HG03469 (cell line): ENCODE measurements around the gene DMAC2L.
"Not testable (repeated sequence)": the region's sequence is repeated elsewhere in the genome, so short reads cannot be mapped to it uniquely, and the experiment has no call there.

Source experiments
- ATAC-seq: cut with Tn5 transposase; IDR thresholded peaks from one replicate; pipeline ENCODE4 v1.9.1; 2021; ENCODE audit warnings: mild to moderate bottlenecking, moderate library complexity, moderate number of reproducible peaks; ENCODE audit not compliant: unreplicated experiment

Gene DMAC2L, protein sequence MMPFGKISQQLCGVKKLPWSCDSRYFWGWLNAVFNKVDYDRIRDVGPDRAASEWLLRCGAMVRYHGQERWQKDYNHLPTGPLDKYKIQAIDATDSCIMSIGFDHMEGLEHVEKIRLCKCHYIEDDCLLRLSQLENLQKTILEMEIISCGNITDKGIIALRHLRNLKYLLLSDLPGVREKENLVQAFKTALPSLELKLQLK

DNA sequence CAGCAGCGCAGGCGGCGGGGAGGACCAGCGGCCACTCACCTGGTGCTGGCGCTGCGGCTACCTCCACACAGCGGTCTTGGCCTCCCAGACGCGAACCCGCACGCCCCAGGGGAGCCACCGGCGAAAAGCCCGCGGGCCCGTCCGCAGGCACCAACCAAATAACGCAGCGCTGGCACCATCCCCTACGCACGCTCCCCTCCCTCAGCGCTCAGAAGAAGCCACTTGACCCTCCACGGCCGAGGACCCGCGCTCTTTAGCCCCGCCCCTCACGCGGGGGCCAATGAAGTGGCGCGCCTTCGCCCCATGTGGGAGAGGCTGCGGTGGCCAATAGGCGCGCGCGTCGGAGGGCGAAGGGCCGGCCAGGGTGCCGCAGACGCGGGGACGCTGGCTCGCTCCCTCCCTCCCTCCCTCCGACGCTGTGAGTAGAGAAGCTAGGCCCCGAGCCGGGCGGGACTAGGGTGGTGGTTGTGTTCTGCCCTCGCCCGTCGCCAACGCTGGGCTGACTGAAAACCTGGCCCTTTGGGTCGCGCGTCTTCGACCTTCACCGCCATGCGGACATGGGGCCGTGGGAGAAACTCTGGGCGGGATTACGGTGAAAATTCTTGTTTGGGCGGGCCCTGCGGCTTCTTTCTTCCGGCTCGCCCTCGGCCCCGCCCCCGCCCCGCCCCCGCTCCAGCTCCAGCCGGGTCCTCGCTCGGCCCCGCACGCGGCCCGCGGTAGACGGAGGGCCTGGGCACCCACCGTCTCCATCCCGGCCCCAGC is at the start of gene DMAC2L, which contains the start of gene L2HGDH:
Gene DMAC2L, plus strand, starts transcription at position 353 of the 762 bp plus-strand sequence. CDS start 9,164 bp downstream, outside the sequence.
Gene L2HGDH, minus strand, starts transcription at position 258 of the 762 bp plus-strand sequence. Its CDS starts 79 bp downstream, at position 179.
- ATAC-seq: peak; percentile 81

DNA sequence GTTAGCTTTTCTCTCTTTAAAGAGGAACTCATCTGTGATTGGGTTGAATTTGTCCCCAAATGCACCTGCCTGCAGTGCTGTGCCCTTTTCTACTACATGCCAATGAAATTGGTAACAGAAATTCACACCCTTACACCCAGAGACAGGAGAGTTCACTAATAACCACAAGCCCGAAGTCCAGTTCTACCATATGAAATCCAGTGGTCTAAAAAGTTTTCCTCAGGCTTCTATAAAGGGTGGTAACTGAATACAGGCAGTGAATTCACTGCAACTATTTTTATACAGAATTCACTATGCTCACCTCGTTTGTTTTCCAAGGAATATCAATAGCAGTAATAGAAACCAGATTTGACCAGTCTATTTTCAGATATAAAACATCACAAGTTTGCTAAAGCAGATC is 49.3 kb upstream of the DMAC2L start:
- ATAC-seq: no peak

DNA sequence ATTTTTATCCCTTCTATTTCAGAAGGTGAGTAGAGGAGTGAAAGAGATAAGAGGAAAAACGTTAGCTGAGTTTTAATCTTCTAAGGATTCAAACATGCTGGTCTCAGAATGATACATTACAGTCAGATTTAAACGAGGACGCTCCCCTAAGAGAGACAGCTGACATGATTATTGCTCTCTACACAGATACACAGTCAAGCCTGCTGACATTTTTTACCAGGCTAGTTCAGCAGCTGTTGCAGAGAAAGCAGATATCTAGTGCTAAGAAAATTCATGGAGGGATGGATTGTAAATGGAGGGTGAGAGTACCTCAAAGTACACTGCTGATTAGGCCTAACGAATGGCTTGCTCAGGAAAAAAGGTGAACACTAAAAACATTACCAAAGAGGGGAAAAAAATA is 48.8 kb upstream of the DMAC2L start:
- ATAC-seq: no peak

DNA sequence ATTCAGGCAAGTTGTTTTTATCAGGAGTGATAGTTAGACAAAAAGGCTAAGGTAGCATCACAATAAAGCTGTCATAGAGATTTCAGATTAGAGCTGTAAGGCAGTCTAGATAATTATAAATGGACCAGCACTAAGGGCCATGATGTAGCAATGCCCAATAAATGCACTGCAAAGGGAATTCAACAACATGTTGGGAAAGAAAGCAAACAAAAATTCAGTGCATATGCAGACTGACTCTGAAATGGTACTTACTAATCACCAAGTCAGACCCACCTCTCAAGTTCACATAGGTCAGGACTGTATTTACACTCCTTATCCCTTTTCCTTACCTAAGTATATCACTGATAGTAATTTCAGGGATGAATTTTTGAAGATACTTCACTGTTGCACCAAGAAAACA is 47.1 kb upstream of the DMAC2L start:
- ATAC-seq: no peak

DNA sequence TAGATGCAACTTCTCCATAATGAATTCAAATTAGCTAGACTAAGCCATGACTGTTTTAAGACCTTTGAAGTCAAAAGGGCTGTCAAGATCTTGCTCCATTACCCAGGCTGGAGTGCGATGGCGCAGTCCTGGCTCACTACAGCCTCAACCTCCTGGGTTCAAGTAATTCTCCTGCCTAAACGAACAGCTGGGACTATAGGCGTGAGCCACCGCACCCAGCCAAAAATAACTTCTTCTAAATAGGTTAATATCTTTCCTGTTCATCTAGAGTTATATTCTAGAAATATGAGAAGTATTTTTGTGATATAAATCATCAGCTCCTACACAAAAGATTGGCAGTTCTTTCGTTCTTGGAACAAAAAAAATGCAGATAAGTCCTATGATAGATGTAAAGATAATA is 41.2 kb upstream of the DMAC2L start:
- ATAC-seq: no peak

DNA sequence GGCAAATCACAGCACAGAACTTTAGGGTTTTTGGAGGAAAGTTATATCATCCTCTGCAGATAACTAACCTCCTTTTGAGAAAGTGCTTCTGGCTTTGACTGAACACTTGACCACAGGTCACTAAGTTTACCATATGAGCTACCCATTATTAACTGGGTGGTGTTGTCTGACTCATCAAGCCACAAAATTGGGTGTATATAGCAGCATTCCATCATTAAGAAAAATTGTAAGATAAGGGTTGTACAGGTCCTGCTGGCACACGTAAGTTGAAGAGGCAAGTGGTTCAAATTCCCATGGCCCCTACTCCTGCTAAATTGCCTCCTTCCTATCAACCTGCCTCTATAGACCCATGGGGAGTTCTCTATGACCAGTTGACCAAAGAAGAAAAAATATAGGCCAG is 39.6 kb upstream of the DMAC2L start:
- no peak for ATAC-seq

DNA sequence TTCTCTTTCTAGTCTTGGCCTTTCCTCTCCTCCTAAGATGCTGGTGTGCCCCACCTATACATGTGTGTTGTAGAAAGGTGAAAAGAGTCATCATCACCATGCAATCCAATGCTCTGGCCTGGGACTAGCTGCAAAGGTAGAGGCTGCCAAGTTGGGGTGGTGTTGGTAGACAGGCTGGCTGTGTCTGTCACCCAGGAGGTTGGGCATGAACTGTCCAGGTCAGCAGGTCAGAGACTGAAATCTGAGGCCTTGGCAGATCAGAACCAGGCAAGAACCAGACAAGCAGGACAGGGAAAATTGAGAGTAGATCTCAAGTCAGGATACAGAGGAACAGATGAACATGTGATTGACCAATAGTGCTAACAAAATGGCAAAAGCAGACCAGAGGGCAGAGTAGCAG is 26.3 kb upstream of the DMAC2L start:
- no peak for ATAC-seq

DNA sequence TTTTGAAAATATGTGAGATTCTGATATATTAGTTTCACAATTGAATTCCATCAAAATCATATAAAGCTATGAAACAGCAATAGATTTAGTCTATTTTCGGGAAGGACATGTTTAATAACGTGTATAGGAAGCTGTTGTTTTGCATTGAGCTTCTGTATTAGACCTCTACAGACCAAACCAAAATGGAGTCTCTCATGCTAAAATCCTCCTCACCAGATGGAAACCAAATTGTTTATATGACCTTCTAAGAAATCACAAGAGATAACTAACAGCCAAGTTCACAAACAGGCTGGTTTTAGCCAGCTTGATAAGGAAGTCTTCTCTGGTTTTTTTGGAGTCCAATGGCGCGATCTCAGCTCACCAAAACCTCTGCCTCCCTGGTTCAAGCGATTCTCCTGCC is 24.0 kb upstream of the DMAC2L start:
- no peak for ATAC-seq

DNA sequence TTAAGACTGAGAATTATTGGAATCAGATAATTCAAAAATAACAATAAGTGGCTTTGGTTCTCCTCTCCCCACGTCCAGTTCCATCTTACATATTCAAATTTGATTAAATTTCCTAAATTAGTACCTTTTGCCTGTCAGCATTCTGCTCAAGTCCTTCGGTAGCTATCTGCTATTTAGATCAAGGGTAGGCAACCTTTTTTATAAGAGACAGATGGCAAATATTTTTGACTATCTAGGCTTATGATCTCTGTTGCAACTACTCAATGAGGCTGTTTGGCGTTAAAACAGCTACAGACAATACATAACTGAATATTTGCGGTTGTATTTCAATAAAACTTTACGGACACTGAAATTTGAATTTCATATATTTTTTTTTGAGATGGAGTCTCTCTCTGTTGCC is 21.8 kb upstream of the DMAC2L start:
- no peak for ATAC-seq

DNA sequence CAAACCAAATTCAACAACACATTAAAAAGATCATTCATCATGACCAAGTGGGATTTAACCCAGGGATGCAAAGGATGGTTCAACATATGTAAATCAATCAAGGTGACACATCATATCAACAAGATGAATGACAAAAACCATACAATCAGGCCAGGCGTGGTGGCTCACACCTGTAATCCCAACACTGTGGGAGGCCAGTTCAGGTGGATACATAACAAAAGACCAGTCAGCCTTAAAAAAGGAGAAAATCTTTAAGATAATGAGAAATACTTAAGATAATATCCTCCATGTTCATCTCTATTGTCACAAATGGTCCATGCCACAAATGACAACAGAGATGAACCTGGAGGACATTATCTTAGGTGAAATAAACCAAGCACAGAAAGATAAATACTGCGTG is 12.5 kb upstream of the DMAC2L start:
- no peak for ATAC-seq

DNA sequence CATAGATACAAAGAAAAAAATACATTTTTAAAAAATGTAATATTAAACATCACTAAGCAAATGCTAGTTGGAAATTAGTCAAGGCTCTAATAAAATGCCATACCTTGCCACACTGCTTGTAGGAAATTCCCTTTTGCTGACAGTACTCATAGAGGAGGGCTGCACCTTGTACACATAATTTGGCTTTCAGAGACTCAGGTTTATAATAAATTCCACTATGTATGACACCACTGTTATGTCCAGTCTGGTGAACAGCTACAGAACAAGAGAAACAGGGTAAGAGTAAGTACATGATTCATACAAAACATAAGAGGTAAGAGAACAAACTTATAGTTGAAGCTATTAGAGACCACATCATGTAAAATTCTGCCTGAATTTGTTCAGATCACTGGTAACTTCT is 10.2 kb upstream of the DMAC2L start:
- ATAC-seq: no peak

DNA sequence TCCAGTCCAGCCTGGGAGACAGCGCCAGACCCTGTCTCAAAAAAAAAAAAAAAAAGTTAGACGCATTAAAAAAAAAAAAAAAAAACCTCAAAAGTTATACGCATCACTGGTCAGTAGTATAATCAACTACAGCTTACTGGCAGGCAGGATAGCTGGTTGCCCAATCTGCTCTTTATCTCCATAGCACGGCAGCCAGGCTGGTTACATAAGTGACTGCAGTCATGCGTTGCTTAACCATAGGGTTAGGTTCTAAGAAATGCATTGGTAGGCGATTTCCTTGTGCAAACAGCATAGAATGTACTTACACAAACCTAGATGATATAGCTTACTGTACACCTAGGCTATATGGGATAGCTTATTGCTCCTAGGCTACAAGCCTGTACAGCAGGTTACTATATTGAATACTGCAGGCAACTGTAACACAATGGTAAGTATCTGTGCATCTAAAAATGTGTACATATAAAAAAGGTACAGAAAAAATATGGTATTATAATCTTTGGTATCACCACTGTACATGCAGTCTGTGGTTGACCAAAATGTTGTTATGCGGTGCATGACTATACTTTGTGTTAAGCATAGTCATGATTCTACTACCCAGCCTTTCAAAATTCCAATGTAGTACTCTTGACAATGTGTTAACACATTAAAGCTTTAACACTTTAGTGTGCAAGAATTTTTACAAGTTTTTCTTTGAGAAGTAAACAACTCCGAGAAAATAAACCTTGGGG is 8.2 kb upstream of the DMAC2L start:
- ATAC-seq: no peak

DNA sequence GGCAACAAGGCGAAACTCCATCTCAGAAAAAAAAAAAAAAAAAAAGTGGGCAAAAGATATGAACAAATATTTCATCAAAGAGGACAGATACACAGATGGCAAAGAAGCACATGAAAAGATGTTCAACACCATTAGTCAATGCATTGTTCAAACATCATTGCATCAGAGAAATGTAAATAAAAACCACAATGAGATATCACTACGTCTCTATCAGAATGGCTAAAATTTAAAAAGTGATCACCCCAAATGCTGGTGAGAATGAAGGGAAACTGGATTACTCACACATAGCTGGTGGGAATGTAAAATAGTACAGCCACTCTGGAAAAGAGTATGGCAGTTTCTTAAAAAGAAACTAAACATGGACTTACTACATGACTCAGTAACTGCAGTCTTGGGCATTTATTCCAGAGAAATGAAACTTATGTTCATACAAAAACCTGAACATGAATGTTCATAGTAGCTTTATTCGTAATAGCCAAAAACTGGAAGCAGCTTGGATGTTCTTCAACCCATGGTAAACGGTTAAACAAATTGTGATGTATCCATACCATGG is 3.7 kb upstream of the DMAC2L start:
- ATAC-seq: no peak

DNA sequence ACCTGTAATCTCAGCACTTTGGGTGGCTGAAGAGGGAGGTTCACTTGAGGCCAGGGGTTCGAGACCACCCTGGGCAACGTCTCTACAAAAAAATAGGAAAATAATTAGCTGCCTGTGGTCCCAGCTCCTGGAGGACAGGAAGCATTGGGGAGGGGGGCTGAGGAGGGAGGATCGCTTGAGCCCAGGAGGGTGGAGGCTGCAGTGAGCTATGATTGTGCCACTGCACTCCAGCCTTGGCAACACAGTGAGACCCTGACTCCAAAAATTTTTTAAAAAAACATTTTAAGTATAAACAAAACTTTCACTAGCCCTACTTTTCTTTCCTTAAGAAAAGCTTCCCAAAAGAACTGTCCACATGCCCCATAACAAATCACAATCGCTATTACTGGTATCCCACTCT is 1.7 kb upstream of the DMAC2L start:
- ATAC-seq: no peak

DNA sequence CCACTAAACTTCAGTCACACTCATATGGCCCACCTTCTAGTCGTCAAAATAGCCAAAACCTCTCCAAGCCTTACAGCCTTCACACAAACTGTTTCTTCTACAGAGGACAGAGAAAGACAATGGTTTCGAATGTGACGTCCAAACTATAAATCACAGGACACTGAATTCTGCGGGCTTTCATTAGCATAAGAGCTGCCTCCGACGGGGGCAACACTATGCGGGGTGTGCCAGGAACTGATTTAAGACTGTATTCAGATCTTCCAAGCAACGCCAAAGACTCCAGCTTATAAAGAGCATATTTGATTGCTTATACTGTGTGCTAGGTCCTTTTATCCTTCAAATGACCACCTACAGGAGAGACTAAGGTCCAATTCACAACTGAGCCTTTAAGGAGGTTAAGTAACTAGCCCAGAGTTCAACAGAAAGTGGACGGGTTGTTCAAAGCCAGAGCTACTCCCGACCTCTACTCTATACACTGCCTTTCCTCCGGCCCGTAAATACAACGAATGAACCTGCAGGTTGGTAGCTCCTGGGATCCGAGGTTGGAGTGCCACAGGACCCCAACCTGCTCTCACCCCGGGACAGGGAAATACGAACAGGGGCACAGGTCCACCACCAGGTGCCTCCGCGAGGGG is 670 bp upstream of the DMAC2L start:
- ATAC-seq: no peak

DNA sequence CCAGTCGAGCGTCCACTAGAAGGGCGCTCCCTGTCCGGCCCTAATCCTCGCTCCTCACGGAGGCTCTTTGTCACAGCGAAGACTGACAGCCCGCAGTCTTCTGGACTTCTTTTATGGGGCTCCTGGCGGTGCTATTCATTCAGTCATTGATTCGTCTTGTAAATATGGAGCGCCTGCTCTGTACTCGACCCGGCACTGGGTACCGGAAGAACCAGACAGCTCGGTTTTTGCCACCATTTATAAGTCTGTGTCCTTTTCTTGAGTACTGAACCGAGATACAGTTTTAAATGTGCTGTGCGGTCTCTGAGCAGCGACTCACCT is 570 bp downstream of the DMAC2L start:
- peak; percentile 26 for ATAC-seq

DNA sequence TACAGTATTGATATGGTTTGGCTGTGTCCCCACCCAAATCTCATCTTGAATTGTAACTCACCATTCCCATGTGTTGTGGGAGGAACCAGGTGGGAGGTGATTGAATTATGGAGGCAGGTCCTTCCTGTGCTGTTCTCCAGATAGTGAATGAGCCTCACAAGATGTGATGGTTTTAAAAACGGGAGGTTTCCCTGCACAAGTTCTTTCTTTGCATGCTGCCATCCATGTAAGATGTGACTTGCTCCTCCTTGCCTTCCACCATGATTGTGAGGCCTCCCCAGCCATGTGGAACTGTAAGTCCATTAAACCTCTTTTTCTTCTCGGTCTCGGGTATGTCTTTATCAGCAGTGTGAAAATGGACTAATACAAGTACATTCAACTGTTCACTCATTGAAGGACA is 2.0 kb downstream of the DMAC2L start:
- ATAC-seq: not testable (repeated sequence)

DNA sequence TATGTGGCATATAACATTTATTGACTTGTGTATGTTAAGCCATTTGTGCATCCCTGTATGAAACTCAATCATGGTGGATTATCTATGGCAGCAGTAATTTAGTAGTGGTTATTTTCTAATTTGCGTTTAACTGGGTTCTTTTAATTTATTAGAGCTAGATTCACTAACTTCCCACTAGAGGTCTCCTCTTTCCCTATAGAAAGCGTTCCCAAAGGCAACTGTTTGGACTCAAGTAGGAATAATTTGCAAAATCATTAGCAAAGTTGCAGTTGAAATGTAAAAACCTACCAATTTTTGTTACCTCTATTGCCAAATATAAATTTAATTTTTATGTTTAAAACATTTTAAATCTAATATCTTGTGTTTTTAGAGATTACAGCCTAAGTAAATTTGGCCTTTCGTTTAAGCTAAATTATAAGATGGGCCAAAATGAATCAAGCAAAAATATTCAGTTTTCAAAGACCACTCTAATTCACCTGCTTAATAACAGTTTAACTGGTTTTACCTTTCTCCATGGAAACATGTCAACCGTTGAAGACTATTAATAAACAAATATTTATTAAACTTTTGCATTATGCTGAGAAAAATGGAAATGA is 6.0 kb downstream of the DMAC2L start:
- no peak for ATAC-seq

DNA sequence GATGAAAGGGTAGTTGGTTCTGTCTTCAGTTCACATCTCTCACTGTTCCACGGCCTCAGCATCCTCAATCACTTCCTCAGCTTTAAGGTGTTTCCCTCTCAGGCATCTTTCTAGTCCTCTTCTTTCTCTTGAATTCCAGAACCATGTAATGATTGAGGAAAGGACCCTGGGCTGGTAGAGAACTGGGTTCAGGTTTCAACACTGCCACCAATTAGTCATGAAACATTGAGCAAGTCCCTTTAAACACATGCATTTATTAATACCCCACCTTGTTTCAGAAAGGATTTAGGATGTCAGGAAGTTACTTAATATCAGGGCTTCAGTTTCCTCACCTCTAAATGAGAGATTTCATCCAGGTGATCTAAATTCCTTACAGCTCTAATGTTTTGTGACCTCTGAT is 7.2 kb downstream of the DMAC2L start:
- no peak for ATAC-seq

DNA sequence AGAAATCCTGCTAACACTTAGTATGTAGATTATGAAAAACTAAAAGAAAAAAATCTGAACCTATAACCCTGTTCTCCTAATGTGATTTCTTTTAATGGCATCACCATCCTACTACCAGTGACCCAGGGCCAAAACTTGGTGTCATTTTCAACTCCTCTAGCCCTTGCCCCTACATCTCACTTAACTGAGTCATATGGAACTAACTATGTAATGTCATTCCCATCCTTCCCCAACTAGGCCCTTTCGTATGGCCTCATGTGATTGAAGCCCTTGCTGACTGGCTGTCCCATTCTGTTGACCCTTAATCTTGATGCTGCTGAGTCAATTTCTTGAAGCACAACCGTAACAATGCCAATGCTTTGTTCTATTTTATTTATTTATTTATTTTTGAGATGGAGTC is 7.6 kb downstream of the DMAC2L start:
- ATAC-seq: no peak

DNA sequence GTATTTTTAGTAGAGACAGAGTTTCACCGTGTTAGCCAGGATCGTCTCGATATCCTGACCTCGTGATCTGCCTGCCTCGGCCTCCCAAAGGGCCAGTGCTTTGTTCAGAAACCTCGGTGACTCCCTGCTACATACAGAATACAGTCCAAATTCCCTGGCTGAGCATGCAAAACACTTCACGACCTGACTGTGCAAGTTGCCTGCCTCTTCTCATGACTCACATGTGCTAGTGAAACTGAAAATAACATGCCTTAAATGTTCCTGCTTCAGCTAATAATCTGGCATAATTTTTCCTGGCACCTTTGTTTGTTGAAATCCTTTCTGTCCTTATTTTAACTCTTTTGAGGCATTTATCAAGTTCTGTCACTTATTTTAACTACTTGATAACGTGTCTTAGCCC is 8.2 kb downstream of the DMAC2L start:
- no peak for ATAC-seq
